GM12878 (cell line): ENCODE data around the gene CCSER1. TPM values are rescaled to one million over a fixed set of nuclear protein-coding genes. Genes with fewer than 3 reads are reported as not detected.

ENCODE experiments used
- ATAC-seq: fragments of 200-7000 bp; cut with Tn5 transposase; 3 replicates; pipeline ENCODE4 v1.9.1; 2020; ENCODE audit warnings: mild to moderate bottlenecking, moderate library complexity
- BruUV-seq: library from RNA; stranded (reverse); fragments of 400-500 nt; replicated peaks from 2 replicates; lab custom pipeline; 2021; lab: Mats Ljungman, UMichigan
- CTCF ChIA-PET: fragments of 300-600 bp; sonication (Branson Sonifier 250); formaldehyde crosslinking; extraction: SDS; loops from one replicate; lab custom pipeline; 2021; ENCODE audit warnings: inconsistent platforms; lab: Yijun Ruan, JAX
- POLR2A ChIA-PET: fragments of 350-600 bp; formaldehyde crosslinking; extraction: SDS; loops from one replicate; lab custom pipeline; 2021; ENCODE audit warnings: inconsistent platforms; lab: Charles Lee
- RAD21 ChIA-PET: fragments of 300-600 bp; sonication (Branson Sonifier 250); formaldehyde crosslinking; loops from one replicate; lab custom pipeline; 2023; ENCODE audit warnings: antibody characterized with exemption; ENCODE audit not compliant: unreplicated experiment; lab: Charles Lee
- SMC1A ChIA-PET: fragments of 300-600 bp; sonication (Branson Sonifier 250); formaldehyde crosslinking; loops from one replicate; lab custom pipeline; 2023; ENCODE audit not compliant: unreplicated experiment, uncharacterized antibody; lab: Charles Lee
- DNase-seq: peaks from one replicate; pipeline ENCODE4 v3.0.0-alpha.2; 2011; ENCODE audit warnings: low read depth, low spot score
- FAIRE-seq: peaks from 3 replicates; lab custom pipeline; 2011; peaks lifted over from hg19 to GRCh38; lab: Jason Lieb, UNC
- H2AFZ ChIP-seq: 2 replicates; pipeline ENCODE4 v1.6.0; 2011; ENCODE audit warnings: low read depth, low read length, control low read depth; ENCODE audit not compliant: control insufficient read depth
- H3K27ac ChIP-seq: 2 replicates; pipeline ENCODE4 v1.5.1; 2011; ENCODE audit warnings: control low read depth; ENCODE audit not compliant: control insufficient read depth, insufficient read depth
- H3K27me3 ChIP-seq, 2 experiments: replicated peaks in 1 of 2; 2 replicates each; pipeline versions ENCODE4 v1.6.0 to v1.6.1; 2011; ENCODE audit warnings: low read length in 1 of 2; ENCODE audit not compliant: control insufficient read depth in 2 of 2, insufficient read depth in 2 of 2
- H3K36me3 ChIP-seq, 2 experiments: 2 replicates each; pipeline ENCODE4 v1.5.1; 2011; ENCODE audit warnings: low read length in 1 of 2; ENCODE audit not compliant: control insufficient read depth in 2 of 2, insufficient read depth in 2 of 2
- H3K4me1 ChIP-seq: 2 replicates; pipeline ENCODE4 v1.6.1; 2011; ENCODE audit warnings: mild to moderate bottlenecking, low read length, moderate library complexity, mixed read lengths; ENCODE audit not compliant: control insufficient read depth, insufficient read depth
- H3K4me2 ChIP-seq: 2 replicates; pipeline ENCODE4 v1.6.0; 2011; ENCODE audit warnings: control low read depth; ENCODE audit not compliant: control insufficient read depth, insufficient read depth
- H3K4me3 ChIP-seq: fragments of 200-600 bp; sonication (generic); 2 replicates; pipeline ENCODE4 v1.5.1; 2016
- H3K79me2 ChIP-seq: 2 replicates; pipeline ENCODE4 v1.6.0; 2011; ENCODE audit warnings: low read length; ENCODE audit not compliant: control insufficient read depth, insufficient read depth
- H3K9ac ChIP-seq: 2 replicates; pipeline ENCODE4 v1.8.0; 2011; ENCODE audit warnings: low read length, control low read depth, mixed read lengths; ENCODE audit not compliant: control insufficient read depth, insufficient read depth
- H3K9me3 ChIP-seq: replicated peaks from 3 replicates; pipeline ENCODE4 v1.5.1; 2011; ENCODE audit warnings: mild to moderate bottlenecking, low read length; ENCODE audit not compliant: control insufficient read depth, insufficient read depth
- H4K20me1 ChIP-seq: 2 replicates; pipeline ENCODE4 v1.6.0; 2011; ENCODE audit not compliant: control insufficient read depth, insufficient read depth
- FOS ChIP-seq: IDR thresholded peaks from 3 replicates; pipeline ENCODE4 v1.6.1; 2011; ENCODE audit warnings: borderline replicate concordance; ENCODE audit not compliant: insufficient read length; ENCODE audit errors: extremely low read depth
- GABPA ChIP-seq: IDR thresholded peaks from 2 replicates; pipeline ENCODE4 v1.6.1; 2014; ENCODE audit warnings: antibody characterized with exemption, low read depth, mild to moderate bottlenecking, inconsistent platforms
- SIN3A ChIP-seq: IDR thresholded peaks from 2 replicates; pipeline ENCODE4 v1.6.1; 2012; ENCODE audit warnings: low read depth, low read length, improper control_type of control experiment
- WGBS: methylation state at CpG from one replicate; pipeline ENCODE4 v1.1.6; 2016; ENCODE audit warnings: low lambda C conversion rate; ENCODE audit not compliant: insufficient replicate concordance, insufficient coverage; ENCODE audit errors: missing lambda C conversion rate; 5-methylcytosine and 5-hydroxymethylcytosine counted together
- in situ Hi-C: fragments of 300-500 bp; cut with MboI; formaldehyde crosslinking; loops from 9 replicates; pipeline ENCODE4 v1.14.3; 2018; ENCODE audit warnings: mixed read lengths
- intact Hi-C: fragments of 100-400 bp; cut with micrococcal nuclease; formaldehyde crosslinking; loops from one replicate; pipeline ENCODE4 v1.14.2; 2022; ENCODE audit not compliant: unreplicated experiment
- polyA plus RNA-seq, 11 experiments: library from polyadenylated mRNA; depleted of rRNA in 4 of 11; unstranded in 6 of 11; stranded (reverse) in 5 of 11; fragments of >200 nt; fragmentation: Nextera tagmentation in 4 of 11; fragmentation: Illumina TruSeq in 1 of 11; extraction: Ambion mirVana in 4 of 11; extraction: Trizol in 1 of 11; gene quantifications; 1 replicate in 1 of 11; 2 replicates in 10 of 11; pipeline versions ENCODE4 v1.2.1 to v1.2.3, GENCODE V29; 2011 to 2016; ENCODE audit warnings: inconsistent platforms in 2 of 11, missing spikeins in 2 of 11, low read depth in 1 of 11
- total RNA-seq, 4 experiments: library from RNA; depleted of rRNA in 3 of 4; stranded (reverse); fragments of >200 nt in 3 of 4; fragmentation: Illumina TruSeq in 1 of 4; extraction: Trizol in 1 of 4; gene quantifications; 2 replicates each; pipeline versions ENCODE4 v1.2.1 to v1.2.3, GENCODE V29; 2013 to 2021
- TF ChIP-seq, protein P1 (sequence below): IDR thresholded peaks from 2 replicates; pipeline ENCODE4 v1.6.1; 2011; ENCODE audit warnings: low read depth, low read length, improper control_type of control experiment, borderline replicate concordance
- TF ChIP-seq, protein P2 (sequence below): fragments of 450-650 bp; IDR thresholded peaks from 2 replicates; pipeline ENCODE4 v1.6.1; 2017; ENCODE audit warnings: mild to moderate bottlenecking, moderate library complexity
- TF ChIP-seq, protein P3 (sequence below): fragments of 450-650 bp; IDR thresholded peaks from 2 replicates; pipeline ENCODE4 v1.6.1; 2017; ENCODE audit warnings: mild to moderate bottlenecking, moderate library complexity
- TF ChIP-seq, protein P4 (sequence below): fragments of 450-650 bp; IDR thresholded peaks from 2 replicates; pipeline ENCODE4 v1.6.1; 2018; ENCODE audit warnings: borderline replicate concordance, mild to moderate bottlenecking; ENCODE audit not compliant: partially characterized antibody
- TF ChIP-seq, protein P5 (sequence below): IDR thresholded peaks from 2 replicates; pipeline ENCODE4 v1.6.1; 2011; ENCODE audit warnings: mild to moderate bottlenecking, low read depth, low read length, moderate library complexity; ENCODE audit not compliant: insufficient replicate concordance

The CCSER1 gene
- total and polyA plus RNA-seq, 10 of the 15 experiments (the other 5 are each of a cell fraction or from before 2014, with no cell fraction given): 0.22 to 2.7 (median 1.0) TPM

DNA sequence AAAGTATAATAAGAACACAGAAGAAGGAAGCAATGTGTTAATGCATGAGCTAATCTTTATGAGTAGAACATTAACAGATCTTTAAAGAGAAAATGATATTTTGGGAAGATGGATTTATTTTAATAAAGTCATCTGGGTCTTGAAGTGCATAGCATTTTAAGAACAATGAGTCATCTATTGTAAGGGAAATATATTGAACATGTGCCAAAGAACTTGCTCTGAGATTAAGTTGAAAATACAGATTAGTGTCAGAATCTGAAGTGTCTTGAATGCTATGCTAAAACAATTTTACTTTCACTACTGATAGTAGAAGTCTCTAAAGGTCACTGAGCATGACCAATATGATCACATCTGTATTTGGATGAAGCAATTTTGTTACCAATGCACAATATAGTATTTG is 1399.9 kb downstream of the CCSER1 start (continued):
- TF ChIP-seq, protein P1, sequence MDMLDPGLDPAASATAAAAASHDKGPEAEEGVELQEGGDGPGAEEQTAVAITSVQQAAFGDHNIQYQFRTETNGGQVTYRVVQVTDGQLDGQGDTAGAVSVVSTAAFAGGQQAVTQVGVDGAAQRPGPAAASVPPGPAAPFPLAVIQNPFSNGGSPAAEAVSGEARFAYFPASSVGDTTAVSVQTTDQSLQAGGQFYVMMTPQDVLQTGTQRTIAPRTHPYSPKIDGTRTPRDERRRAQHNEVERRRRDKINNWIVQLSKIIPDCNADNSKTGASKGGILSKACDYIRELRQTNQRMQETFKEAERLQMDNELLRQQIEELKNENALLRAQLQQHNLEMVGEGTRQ: no peak
- TF ChIP-seq, protein P2, sequence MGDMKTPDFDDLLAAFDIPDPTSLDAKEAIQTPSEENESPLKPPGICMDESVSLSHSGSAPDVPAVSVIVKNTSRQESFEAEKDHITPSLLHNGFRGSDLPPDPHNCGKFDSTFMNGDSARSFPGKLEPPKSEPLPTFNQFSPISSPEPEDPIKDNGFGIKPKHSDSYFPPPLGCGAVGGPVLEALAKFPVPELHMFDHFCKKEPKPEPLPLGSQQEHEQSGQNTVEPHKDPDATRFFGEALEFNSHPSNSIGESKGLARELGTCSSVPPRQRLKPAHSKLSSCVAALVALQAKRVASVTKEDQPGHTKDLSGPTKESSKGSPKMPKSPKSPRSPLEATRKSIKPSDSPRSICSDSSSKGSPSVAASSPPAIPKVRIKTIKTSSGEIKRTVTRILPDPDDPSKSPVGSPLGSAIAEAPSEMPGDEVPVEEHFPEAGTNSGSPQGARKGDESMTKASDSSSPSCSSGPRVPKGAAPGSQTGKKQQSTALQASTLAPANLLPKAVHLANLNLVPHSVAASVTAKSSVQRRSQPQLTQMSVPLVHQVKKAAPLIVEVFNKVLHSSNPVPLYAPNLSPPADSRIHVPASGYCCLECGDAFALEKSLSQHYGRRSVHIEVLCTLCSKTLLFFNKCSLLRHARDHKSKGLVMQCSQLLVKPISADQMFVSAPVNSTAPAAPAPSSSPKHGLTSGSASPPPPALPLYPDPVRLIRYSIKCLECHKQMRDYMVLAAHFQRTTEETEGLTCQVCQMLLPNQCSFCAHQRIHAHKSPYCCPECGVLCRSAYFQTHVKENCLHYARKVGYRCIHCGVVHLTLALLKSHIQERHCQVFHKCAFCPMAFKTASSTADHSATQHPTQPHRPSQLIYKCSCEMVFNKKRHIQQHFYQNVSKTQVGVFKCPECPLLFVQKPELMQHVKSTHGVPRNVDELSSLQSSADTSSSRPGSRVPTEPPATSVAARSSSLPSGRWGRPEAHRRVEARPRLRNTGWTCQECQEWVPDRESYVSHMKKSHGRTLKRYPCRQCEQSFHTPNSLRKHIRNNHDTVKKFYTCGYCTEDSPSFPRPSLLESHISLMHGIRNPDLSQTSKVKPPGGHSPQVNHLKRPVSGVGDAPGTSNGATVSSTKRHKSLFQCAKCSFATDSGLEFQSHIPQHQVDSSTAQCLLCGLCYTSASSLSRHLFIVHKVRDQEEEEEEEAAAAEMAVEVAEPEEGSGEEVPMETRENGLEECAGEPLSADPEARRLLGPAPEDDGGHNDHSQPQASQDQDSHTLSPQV: no peak

DNA sequence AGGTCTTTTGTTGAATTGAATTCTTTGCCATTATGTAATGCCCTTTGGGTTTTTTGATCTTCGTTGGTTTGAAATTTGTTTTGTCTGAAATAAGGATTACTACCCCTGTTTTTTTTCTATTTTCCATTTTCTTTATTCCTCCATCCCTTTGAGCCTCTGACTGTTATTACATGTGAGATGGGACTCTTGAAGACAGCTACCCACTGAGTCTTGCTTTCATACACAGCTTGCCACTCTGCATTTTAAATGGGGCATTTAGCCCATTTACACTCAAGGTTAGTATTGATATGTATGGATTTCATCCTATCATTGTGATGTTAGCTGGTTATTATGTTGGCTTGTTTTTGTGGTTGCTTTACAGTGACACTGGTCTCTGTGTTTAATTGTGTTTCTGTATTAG is 1440.4 kb downstream of the CCSER1 start:
- ChIA-PET POLR2A (no interaction called here), RAD21 (no interaction called here), CTCF (no interaction called here), SMC1A (no interaction called here)
- H3K4me2 ChIP-seq: no peak overlapping the region
- no TSS peak for BruUV-seq
- no peak for ATAC-seq
- H3K36me3 ChIP-seq: no peaks in the 10 kb centered on the region
- H3K4me1 ChIP-seq: no peaks in the 10 kb centered on the region
- DNase-seq: no peak
- H3K79me2 ChIP-seq: no peaks in the 10 kb centered on the region
- no peaks in the 10 kb centered on the region for H4K20me1 ChIP-seq
- H3K27me3 ChIP-seq: no peaks in the 10 kb centered on the region
- H3K9ac ChIP-seq: no peak overlapping the region
- H2AFZ ChIP-seq: no peak overlapping the region
- no peak overlapping the region for H3K4me3 ChIP-seq
- in situ Hi-C loops (no loop called here), intact Hi-C loops (no loop called here)
- WGBS: 0% methylated on average over 1 of the region's 1 CpG
- no peaks in the 10 kb centered on the region for H3K9me3 ChIP-seq
- no peak overlapping the region for H3K27ac ChIP-seq
- FAIRE-seq: no peak
- no peak for TF ChIP-seq GABPA
- TF ChIP-seq SIN3A: no peak
- TF ChIP-seq, protein P3, sequence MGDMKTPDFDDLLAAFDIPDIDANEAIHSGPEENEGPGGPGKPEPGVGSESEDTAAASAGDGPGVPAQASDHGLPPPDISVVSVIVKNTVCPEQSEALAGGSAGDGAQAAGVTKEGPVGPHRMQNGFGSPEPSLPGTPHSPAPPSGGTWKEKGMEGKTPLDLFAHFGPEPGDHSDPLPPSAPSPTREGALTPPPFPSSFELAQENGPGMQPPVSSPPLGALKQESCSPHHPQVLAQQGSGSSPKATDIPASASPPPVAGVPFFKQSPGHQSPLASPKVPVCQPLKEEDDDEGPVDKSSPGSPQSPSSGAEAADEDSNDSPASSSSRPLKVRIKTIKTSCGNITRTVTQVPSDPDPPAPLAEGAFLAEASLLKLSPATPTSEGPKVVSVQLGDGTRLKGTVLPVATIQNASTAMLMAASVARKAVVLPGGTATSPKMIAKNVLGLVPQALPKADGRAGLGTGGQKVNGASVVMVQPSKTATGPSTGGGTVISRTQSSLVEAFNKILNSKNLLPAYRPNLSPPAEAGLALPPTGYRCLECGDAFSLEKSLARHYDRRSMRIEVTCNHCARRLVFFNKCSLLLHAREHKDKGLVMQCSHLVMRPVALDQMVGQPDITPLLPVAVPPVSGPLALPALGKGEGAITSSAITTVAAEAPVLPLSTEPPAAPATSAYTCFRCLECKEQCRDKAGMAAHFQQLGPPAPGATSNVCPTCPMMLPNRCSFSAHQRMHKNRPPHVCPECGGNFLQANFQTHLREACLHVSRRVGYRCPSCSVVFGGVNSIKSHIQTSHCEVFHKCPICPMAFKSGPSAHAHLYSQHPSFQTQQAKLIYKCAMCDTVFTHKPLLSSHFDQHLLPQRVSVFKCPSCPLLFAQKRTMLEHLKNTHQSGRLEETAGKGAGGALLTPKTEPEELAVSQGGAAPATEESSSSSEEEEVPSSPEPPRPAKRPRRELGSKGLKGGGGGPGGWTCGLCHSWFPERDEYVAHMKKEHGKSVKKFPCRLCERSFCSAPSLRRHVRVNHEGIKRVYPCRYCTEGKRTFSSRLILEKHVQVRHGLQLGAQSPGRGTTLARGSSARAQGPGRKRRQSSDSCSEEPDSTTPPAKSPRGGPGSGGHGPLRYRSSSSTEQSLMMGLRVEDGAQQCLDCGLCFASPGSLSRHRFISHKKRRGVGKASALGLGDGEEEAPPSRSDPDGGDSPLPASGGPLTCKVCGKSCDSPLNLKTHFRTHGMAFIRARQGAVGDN: no peak
- TF ChIP-seq, protein P4, sequence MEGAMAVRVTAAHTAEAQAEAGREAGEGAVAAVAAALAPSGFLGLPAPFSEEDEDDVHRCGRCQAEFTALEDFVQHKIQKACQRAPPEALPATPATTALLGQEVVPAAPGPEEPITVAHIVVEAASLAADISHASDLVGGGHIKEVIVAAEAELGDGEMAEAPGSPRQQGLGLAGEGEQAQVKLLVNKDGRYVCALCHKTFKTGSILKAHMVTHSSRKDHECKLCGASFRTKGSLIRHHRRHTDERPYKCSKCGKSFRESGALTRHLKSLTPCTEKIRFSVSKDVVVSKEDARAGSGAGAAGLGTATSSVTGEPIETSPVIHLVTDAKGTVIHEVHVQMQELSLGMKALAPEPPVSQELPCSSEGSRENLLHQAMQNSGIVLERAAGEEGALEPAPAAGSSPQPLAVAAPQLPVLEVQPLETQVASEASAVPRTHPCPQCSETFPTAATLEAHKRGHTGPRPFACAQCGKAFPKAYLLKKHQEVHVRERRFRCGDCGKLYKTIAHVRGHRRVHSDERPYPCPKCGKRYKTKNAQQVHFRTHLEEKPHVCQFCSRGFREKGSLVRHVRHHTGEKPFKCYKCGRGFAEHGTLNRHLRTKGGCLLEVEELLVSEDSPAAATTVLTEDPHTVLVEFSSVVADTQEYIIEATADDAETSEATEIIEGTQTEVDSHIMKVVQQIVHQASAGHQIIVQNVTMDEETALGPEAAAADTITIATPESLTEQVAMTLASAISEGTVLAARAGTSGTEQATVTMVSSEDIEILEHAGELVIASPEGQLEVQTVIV: no peak
- no peak for TF ChIP-seq FOS
- TF ChIP-seq, protein P5, sequence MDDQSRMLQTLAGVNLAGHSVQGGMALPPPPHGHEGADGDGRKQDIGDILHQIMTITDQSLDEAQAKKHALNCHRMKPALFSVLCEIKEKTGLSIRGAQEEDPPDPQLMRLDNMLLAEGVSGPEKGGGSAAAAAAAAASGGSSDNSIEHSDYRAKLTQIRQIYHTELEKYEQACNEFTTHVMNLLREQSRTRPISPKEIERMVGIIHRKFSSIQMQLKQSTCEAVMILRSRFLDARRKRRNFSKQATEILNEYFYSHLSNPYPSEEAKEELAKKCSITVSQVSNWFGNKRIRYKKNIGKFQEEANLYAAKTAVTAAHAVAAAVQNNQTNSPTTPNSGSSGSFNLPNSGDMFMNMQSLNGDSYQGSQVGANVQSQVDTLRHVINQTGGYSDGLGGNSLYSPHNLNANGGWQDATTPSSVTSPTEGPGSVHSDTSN: no peak
